ENCODE data around the gene TP53RK.
"Not testable (repeated sequence)": the region's sequence is repeated elsewhere in the genome, so short reads cannot be mapped to it uniquely, and the experiment has no call there.

Gene TP53RK

GRCh38 chr20:46683939-46684750 lies 5.1 kb downstream of the TP53RK start:
- DNase-seq (ENCODE audit: low spot score) (peak; percentile 68), FAIRE-seq (no peak)

GRCh38 chr20:46683668-46683938 lies 5.6 kb downstream of the TP53RK start:
- no peak for FAIRE-seq
- no peak for DNase-seq (ENCODE audit: low spot score)

- FAIRE-seq = no peak
Observed at GRCh38 chr20:46683011-46683667, 6.1 kb downstream of the TP53RK start.

GRCh38 chr20:46682063-46682821 lies 7.0 kb downstream of the TP53RK start:
- FAIRE-seq (no peak), DNase-seq (ENCODE audit: low spot score) (no peak)

More at GRCh38 chr20:46683011-46683667, 6.1 kb downstream of the TP53RK start:
- DNase-seq (ENCODE audit: low spot score) = no peak

GRCh38 chr20:46681032-46681854 lies 8.0 kb downstream of the TP53RK start:
- FAIRE-seq (no peak), DNase-seq (ENCODE audit: low spot score) (peak; percentile 77)

GRCh38 chr20:46680684-46681031 lies 8.6 kb downstream of the TP53RK start:
- DNase-seq (ENCODE audit: low spot score) (no peak), FAIRE-seq (no peak)

- no peak for DNase-seq (ENCODE audit: low spot score)
- no peak for FAIRE-seq
Observed at GRCh38 chr20:46678516-46678915, 10.7 kb downstream of the TP53RK start.

GRCh38 chr20:46677608-46678007 lies 11.6 kb downstream of the TP53RK start:
- no peak for DNase-seq (ENCODE audit: low spot score)
- no peak for FAIRE-seq

GRCh38 chr20:46676649-46677316 lies 12.5 kb downstream of the TP53RK start:
- FAIRE-seq; DNase-seq (ENCODE audit: low spot score): not testable (repeated sequence)

- FAIRE-seq (no peak), DNase-seq (ENCODE audit: low spot score) (no peak)
Observed at GRCh38 chr20:46674253-46675083, 14.8 kb downstream of the TP53RK start.

GRCh38 chr20:46673394-46674252 lies 15.6 kb downstream of the TP53RK start:
- FAIRE-seq = no peak
- DNase-seq (ENCODE audit: low spot score) = no peak

GRCh38 chr20:46672543-46673148 lies 16.6 kb downstream of the TP53RK start:
- DNase-seq (ENCODE audit: low spot score) = no peak
- FAIRE-seq = no peak

GRCh38 chr20:46671866-46672542 lies 17.2 kb downstream of the TP53RK start:
- DNase-seq (ENCODE audit: low spot score) (no peak), FAIRE-seq (no peak)

- DNase-seq (ENCODE audit: low spot score) (no peak), FAIRE-seq (no peak)
Observed at GRCh38 chr20:46670585-46671584, 18.4 kb downstream of the TP53RK start.

GRCh38 chr20:46670228-46670584 lies 19.0 kb downstream of the TP53RK start:
- FAIRE-seq (no peak), DNase-seq (ENCODE audit: low spot score) (no peak)

- FAIRE-seq = no peak
- DNase-seq (ENCODE audit: low spot score) = no peak
Observed at GRCh38 chr20:46666818-46667515, 22.3 kb downstream of the TP53RK start.

Measured in urothelium cell line (cell line).